ENCODE data around the gene FIG4. TPM values are rescaled to one million over a fixed set of nuclear protein-coding genes. Genes with fewer than 3 reads are reported as not detected.

The FIG4 gene
- total RNA-seq, 4 donors from 2014 or later = 6.9 to 17.1 (median 10.6) TPM

DNA sequence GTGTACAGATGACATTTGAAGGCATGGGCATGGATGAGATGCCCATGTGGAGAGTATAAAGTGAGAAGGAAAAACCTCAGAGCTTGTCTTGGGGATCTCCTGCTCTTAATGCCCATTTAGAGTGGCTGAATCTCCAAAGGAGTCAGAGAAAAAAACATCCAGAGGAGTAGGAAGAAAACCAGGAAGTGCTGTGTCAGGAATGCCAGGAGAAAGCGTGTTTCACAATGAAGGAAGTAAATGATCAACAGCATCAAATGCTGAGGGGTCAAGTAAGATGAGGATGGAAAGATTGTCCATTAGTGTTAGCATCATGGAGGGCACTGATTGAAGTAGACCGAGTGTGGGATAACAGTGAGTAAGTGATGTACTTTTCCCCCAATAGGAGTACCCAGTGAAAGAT is 56.1 kb downstream of the FIG4 start:
- no peak overlapping the region for H3K4me3 ChIP-seq (ENCODE audit: low read depth, poor library complexity, severe bottlenecking)
- intact Hi-C loops (cut with DNase I; ENCODE audit: low total_unique reads) = no loop called here
- no peak for TF ChIP-seq POLR2A (IDR thresholded peaks at IDR 0.05)
- TF ChIP-seq CTCF (IDR thresholded peaks at IDR 0.05) = no peak
- no peak for DNase-seq (ENCODE audit: low spot score in 2 of 2)
- 93 to 96% methylated on average over 2 of the region's 2 CpGs for WGBS, 2 donors

DNA sequence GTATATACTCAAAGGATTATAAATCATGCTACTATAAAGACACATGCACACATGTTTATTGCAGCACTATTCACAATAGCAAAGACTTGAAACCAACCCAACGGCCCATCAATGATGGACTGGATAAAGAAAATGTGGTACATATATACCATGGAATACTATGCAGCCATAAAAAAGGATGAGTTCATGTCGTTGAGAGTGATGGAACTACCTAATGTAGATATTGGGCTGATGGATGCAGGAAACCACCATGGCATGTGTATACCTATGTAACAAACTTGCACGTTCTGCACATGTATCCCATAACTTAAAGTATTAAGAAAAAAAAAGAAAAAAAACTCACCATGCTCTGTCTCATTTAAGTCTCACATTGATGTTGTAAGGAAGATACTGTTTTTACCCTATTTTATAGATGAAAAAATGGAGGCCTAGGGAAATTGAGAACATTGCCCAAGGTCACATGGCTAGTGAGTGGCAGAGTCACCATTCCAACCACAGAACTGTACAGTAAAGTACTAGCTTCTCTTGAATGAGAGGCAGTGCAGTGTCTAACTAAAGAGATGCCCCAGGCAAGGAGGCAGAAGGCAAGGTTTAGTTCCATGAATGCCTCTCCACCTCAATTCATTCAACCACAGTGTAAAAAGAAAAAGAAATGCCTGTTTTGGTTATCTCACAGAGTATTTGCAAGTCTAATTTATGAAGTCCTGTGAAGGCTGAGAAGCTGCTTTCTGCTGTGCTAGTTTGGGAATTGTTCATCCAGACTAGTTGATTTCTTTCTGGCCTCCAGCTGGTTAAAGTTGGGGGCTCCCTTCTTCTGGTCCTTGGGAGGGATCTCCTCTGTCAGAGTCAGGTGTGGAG is 68.2 kb downstream of the FIG4 start:
- no peak for TF ChIP-seq CTCF (IDR thresholded peaks at IDR 0.05)
- TF ChIP-seq POLR2A (IDR thresholded peaks at IDR 0.05) = no peak
- 94 to 98% methylated on average over 3 of the region's 3 CpGs for WGBS, 2 donors
- intact Hi-C loops (cut with DNase I; ENCODE audit: low total_unique reads) = no loop called here
- no peak overlapping the region for H3K4me3 ChIP-seq (ENCODE audit: low read depth, poor library complexity, severe bottlenecking)
- DNase-seq (ENCODE audit: low spot score in 2 of 2) = no peak

DNA sequence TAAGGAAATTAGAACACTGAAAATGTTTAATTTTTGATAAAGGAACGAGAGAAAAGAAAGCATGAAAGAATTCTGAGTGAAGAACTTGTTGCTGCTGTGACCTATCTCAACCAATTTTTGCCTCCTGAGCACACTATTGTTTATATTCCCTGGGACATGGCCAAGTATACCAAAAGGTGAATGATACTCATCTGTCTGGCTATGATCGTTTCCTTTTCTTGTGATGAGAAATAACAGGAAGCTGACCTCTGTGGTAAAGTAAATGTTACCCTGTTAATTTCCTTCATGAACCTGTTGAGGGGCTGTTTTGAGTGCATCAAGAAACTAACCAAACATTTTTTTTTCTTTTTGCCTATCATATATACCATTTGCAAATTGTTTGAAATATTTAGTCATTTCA is 69.1 kb downstream of the FIG4 start:
- no peak for DNase-seq (ENCODE audit: low spot score in 2 of 2)
- no peak for TF ChIP-seq POLR2A (IDR thresholded peaks at IDR 0.05)
- no peak for TF ChIP-seq CTCF (IDR thresholded peaks at IDR 0.05)
- no peak overlapping the region for H3K4me3 ChIP-seq (ENCODE audit: low read depth, poor library complexity, severe bottlenecking)
- 60 to 69% methylated on average over 2 of the region's 2 CpGs for WGBS, 2 donors
- intact Hi-C loops (cut with DNase I; ENCODE audit: low total_unique reads) = no loop called here

DNA sequence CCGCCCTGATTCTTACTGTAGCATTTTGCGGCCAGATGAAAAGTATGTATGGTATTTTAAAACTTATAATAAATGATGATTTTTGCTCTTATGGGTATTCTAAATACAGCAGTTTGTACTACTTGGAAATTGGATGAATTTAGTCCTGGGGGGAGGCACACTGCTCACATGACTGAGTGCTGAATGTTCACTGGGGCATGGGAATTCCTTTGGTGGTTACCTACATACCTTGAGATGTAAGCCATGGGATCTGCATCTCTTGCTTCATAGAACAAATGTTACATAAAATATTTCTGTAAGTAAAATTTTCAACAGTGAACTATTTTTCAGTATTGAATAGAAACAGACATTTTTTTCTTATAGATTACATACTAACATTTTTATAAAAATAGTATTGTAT is 71.1 kb downstream of the FIG4 start:
- no peak overlapping the region for H3K4me3 ChIP-seq (ENCODE audit: low read depth, poor library complexity, severe bottlenecking)
- no peak for TF ChIP-seq POLR2A (IDR thresholded peaks at IDR 0.05)
- no peak for TF ChIP-seq CTCF (IDR thresholded peaks at IDR 0.05)
- intact Hi-C loops (cut with DNase I; ENCODE audit: low total_unique reads) = no loop called here
- WGBS, 2 donors = 99% methylated on average over 2 of the region's 2 CpGs
- no peak for DNase-seq (ENCODE audit: low spot score in 2 of 2)

DNA sequence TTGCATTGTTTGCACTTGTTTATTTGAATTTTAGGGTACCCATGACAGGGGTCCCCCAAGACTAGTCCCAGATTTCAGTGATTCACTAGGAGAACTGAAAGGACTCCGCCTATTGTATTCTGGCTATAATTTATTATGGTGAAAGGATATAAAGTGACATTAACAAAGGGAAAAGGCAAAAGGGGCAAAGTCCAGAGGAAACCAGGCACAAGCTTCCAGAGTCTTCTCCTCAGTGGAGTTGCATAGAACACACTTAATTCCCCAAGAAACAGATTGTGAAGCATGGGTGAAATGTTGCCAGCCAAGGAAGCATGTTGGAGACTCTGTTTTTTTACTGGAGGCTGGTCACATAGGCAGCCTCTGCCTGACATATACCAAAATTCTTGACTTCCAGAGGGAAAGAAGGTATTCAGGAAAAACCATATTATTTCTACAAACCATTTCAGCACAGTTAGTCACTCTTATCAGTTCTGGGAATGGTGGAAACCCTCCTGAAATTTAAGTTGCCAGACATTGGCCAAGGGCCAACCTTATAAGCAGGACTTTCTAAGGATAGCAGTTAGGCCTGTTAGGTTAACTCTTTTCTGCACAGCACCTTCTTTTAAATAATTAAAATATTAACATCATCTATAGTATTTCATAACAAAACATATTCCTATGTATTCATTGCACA is 71.8 kb downstream of the FIG4 start:
- WGBS, 2 donors = 0 to 100% methylated on average over 1 of the region's 1 CpG

More for the DNA sequence above, 71.8 kb downstream of the FIG4 start:
- TF ChIP-seq CTCF (IDR thresholded peaks at IDR 0.05) = no peak
- no peak for TF ChIP-seq POLR2A (IDR thresholded peaks at IDR 0.05)
- no peak overlapping the region for H3K4me3 ChIP-seq (ENCODE audit: low read depth, poor library complexity, severe bottlenecking)
- DNase-seq (ENCODE audit: low spot score in 2 of 2) = no peak
- intact Hi-C loops (cut with DNase I; ENCODE audit: low total_unique reads) = no loop called here

All from lower leg skin (tissue), 4 donors.